ENCODE results near the gene MANF.

DNA sequence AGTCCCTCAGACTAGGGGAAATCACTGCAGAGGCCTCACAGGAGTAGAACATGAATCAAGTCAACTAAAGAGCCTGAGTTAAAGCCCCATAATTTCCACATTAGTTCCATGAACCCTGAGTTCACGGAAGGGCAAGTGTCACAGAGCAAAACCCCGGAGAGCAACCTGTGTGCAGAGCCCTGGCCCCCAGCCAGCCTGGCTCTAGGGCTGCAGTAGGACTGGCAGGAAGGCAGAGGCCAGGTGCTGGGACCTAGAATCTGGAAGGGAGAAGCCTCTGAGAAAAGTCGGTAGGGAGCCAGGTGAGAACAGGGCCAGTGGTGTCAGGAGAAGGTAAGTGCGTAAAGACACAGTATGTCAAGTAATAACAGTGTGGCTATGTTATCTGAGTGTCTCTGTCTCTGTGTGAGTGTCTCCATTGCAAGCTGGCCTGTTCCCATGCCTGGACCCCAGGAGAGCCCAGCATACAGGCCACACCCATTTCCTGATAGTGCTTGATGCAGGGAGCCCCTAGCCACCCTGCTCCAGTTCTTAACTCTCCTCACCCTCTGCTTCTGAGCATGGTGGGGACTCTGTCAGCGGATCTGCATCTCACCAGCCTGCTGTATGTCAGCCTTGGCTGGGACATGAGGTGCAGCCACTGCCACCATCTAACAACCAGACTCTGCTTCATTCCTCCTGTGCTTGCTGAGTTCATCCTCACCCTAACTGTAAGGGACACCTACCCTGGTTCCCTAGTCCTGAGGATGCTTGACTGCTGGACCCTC, 11.3 kb upstream of the MANF start:
- TF ChIP-seq FOXM1 (IDR thresholded peaks at IDR 0.05; ENCODE audit: borderline replicate concordance, low read depth): no peak
- TF ChIP-seq, protein P1, sequence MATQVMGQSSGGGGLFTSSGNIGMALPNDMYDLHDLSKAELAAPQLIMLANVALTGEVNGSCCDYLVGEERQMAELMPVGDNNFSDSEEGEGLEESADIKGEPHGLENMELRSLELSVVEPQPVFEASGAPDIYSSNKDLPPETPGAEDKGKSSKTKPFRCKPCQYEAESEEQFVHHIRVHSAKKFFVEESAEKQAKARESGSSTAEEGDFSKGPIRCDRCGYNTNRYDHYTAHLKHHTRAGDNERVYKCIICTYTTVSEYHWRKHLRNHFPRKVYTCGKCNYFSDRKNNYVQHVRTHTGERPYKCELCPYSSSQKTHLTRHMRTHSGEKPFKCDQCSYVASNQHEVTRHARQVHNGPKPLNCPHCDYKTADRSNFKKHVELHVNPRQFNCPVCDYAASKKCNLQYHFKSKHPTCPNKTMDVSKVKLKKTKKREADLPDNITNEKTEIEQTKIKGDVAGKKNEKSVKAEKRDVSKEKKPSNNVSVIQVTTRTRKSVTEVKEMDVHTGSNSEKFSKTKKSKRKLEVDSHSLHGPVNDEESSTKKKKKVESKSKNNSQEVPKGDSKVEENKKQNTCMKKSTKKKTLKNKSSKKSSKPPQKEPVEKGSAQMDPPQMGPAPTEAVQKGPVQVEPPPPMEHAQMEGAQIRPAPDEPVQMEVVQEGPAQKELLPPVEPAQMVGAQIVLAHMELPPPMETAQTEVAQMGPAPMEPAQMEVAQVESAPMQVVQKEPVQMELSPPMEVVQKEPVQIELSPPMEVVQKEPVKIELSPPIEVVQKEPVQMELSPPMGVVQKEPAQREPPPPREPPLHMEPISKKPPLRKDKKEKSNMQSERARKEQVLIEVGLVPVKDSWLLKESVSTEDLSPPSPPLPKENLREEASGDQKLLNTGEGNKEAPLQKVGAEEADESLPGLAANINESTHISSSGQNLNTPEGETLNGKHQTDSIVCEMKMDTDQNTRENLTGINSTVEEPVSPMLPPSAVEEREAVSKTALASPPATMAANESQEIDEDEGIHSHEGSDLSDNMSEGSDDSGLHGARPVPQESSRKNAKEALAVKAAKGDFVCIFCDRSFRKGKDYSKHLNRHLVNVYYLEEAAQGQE (IDR thresholded peaks at IDR 0.05; ENCODE audit: low read depth): no peak
- TF ChIP-seq YY1 (IDR thresholded peaks at IDR 0.05; ENCODE audit: low read depth): no peak
- TF ChIP-seq RAD21 (IDR thresholded peaks at IDR 0.05; ENCODE audit: low read depth): no peak
- TF ChIP-seq EP300 (IDR thresholded peaks at IDR 0.05; ENCODE audit: borderline replicate concordance): no peak
- no peak for TF ChIP-seq ZBTB7A (IDR thresholded peaks at IDR 0.05; ENCODE audit: low read depth)
- TF ChIP-seq, protein P2, sequence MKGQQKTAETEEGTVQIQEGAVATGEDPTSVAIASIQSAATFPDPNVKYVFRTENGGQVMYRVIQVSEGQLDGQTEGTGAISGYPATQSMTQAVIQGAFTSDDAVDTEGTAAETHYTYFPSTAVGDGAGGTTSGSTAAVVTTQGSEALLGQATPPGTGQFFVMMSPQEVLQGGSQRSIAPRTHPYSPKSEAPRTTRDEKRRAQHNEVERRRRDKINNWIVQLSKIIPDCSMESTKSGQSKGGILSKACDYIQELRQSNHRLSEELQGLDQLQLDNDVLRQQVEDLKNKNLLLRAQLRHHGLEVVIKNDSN (IDR thresholded peaks at IDR 0.05): no peak
- no peak for TF ChIP-seq CREB1 (IDR thresholded peaks at IDR 0.05; ENCODE audit: low read depth)
- TF ChIP-seq, protein P3, sequence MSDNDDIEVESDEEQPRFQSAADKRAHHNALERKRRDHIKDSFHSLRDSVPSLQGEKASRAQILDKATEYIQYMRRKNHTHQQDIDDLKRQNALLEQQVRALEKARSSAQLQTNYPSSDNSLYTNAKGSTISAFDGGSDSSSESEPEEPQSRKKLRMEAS (IDR thresholded peaks at IDR 0.05): no peak
- no peak for TF ChIP-seq TAF1 (IDR thresholded peaks at IDR 0.05; ENCODE audit: low read depth)
- no peak for TF ChIP-seq TCF12 (IDR thresholded peaks at IDR 0.05; ENCODE audit: low read depth)
- no peak for TF ChIP-seq EGR1 (IDR thresholded peaks at IDR 0.05)
- TF ChIP-seq NFIC (IDR thresholded peaks at IDR 0.05): no peak
- TF ChIP-seq CEBPB (IDR thresholded peaks at IDR 0.05): no peak

Data from Ishikawa (cell line).